OCI-LY3 (cell line): ENCODE data around the gene PARP12.

Source experiments
- H2AFZ ChIP-seq: fragments of 200-600, 300-600 bp; shearing (Covaris generic); 2 replicates; pipeline ENCODE4 v1.6.0; 2014; ENCODE audit warnings: antibody characterized with exemption, low read depth, low read length
- H3K27ac ChIP-seq: fragments of 200-600, 300-600 bp; sonication (generic); 2 replicates; pipeline ENCODE4 v1.5.1; 2014; ENCODE audit warnings: mild to moderate bottlenecking, low read length, moderate library complexity, mixed read lengths
- H3K27me3 ChIP-seq: fragments of 200-600, 300-600 bp; sonication (generic); 2 replicates; pipeline ENCODE4 v1.6.1; 2014; ENCODE audit warnings: low read depth, low read length, mixed read lengths
- H3K36me3 ChIP-seq: fragments of 200-600, 300-600 bp; sonication (generic); replicated peaks from 2 replicates; pipeline ENCODE3; 2014; ENCODE audit warnings: low read depth, low read length, mixed read lengths
- H3K4me1 ChIP-seq: fragments of 300-600, 200-600 bp; sonication (generic); 2 replicates; pipeline ENCODE4 v1.6.1; 2014; ENCODE audit warnings: low read length, mixed read lengths
- H3K4me2 ChIP-seq: fragments of 200-600, 300-600 bp; sonication (generic); 2 replicates; pipeline ENCODE4 v1.6.1; 2014; ENCODE audit warnings: low read length, mixed read lengths
- H3K4me3 ChIP-seq: fragments of 300-600, 200-600 bp; sonication (generic); 2 replicates; pipeline ENCODE4 v1.5.1; 2014; ENCODE audit warnings: antibody characterized with exemption, mild to moderate bottlenecking, low read length, moderate library complexity
- H3K79me2 ChIP-seq: fragments of 300-600, 200-600 bp; shearing (Covaris generic); 2 replicates; pipeline ENCODE4 v1.6.1; 2014; ENCODE audit warnings: mild to moderate bottlenecking, low read length, mixed read lengths
- H3K9ac ChIP-seq: fragments of 300-600, 200-600 bp; shearing (Covaris generic); 2 replicates; pipeline ENCODE4 v1.6.0; 2014; ENCODE audit warnings: mild to moderate bottlenecking, low read length, moderate library complexity
- H3K9me3 ChIP-seq: fragments of 200-600, 300-600 bp; shearing (Covaris generic); 2 replicates; pipeline ENCODE4 v1.6.1; 2014; ENCODE audit warnings: low read length, mixed read lengths; ENCODE audit not compliant: insufficient read depth
- H4K20me1 ChIP-seq: fragments of 200-600, 300-600 bp; sonication (generic); 2 replicates; pipeline ENCODE4 v1.6.1; 2016; ENCODE audit warnings: low read length, mixed read lengths; ENCODE audit not compliant: insufficient read depth
- EZH2phosphoT487 ChIP-seq: fragments of 200-600 bp; shearing (Covaris generic); IDR thresholded peaks from 2 replicates; pipeline ENCODE4 v1.6.1; 2018; ENCODE audit warnings: antibody characterized with exemption, mixed run types, low read depth
- TF ChIP-seq, protein P1 (sequence below): fragments of 200-600, 300-600 bp; sonication (generic); IDR thresholded peaks from 2 replicates; pipeline ENCODE4 v1.5.1; 2014; ENCODE audit warnings: antibody characterized with exemption, low read length, low read depth

The PARP12 gene

DNA sequence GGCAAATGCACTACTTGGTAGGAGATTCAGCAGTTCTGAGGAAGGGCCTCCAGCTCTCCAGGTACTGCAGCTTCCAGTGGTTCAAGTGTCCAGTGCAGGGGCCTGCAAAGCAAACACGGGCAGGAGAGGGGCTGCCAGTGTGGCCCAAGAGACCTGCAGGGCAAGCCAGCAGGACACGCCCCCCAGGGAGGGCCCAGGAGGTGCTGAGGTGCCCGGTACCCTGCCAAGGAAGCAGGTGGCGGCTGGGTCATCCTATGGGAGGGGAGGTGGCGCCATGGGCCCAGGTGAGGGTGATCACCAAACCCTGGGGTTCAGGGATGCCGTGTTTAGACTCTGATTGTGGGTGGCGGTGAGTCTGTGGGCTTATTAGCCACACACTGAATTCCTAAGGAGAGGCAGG, 45.7 kb downstream of the PARP12 start:
- H3K4me2 ChIP-seq: no peak overlapping the region
- TF ChIP-seq EZH2phosphoT487: no peak
- TF ChIP-seq, protein P1, sequence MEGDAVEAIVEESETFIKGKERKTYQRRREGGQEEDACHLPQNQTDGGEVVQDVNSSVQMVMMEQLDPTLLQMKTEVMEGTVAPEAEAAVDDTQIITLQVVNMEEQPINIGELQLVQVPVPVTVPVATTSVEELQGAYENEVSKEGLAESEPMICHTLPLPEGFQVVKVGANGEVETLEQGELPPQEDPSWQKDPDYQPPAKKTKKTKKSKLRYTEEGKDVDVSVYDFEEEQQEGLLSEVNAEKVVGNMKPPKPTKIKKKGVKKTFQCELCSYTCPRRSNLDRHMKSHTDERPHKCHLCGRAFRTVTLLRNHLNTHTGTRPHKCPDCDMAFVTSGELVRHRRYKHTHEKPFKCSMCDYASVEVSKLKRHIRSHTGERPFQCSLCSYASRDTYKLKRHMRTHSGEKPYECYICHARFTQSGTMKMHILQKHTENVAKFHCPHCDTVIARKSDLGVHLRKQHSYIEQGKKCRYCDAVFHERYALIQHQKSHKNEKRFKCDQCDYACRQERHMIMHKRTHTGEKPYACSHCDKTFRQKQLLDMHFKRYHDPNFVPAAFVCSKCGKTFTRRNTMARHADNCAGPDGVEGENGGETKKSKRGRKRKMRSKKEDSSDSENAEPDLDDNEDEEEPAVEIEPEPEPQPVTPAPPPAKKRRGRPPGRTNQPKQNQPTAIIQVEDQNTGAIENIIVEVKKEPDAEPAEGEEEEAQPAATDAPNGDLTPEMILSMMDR: no peak
- H4K20me1 ChIP-seq: no peaks in the 10 kb centered on the region
- H3K4me1 ChIP-seq: no peaks in the 10 kb centered on the region
- H3K27me3 ChIP-seq: peaks cover 39% of the 10 kb centered on the region
- H3K36me3 ChIP-seq: no peaks in the 10 kb centered on the region
- H3K27ac ChIP-seq: no peak overlapping the region
- no peaks in the 10 kb centered on the region for H3K9me3 ChIP-seq
- no peak overlapping the region for H3K9ac ChIP-seq
- H2AFZ ChIP-seq: no peak overlapping the region
- no peak overlapping the region for H3K4me3 ChIP-seq
- no peaks in the 10 kb centered on the region for H3K79me2 ChIP-seq

DNA sequence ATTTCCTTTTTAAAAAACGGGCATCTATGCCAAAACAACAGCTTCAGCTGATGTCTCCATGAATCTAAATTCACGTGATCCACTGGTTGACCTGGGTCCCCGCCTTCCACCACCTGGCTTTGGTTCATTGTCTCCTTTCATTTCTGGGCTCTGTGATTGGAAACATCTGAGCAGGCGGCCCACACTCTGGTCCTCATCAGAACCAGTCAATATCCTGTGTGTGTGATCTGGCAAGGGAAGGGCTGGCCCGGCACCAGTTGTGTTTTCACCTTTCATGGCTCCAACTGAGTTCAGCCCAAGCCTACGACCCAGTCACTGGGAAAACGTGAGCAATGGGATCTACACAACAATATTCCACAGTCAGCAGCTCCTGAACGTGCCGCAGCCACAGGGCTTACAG, 46.2 kb downstream of the PARP12 start:
- H3K27ac ChIP-seq: no peak overlapping the region
- peaks cover 42% of the 10 kb centered on the region for H3K27me3 ChIP-seq
- H2AFZ ChIP-seq: no peak overlapping the region
- no peak overlapping the region for H3K9ac ChIP-seq
- TF ChIP-seq EZH2phosphoT487: no peak
- TF ChIP-seq, protein P1: no peak
- H3K79me2 ChIP-seq: no peaks in the 10 kb centered on the region
- no peaks in the 10 kb centered on the region for H3K36me3 ChIP-seq
- no peak overlapping the region for H3K4me3 ChIP-seq
- H3K4me1 ChIP-seq: no peaks in the 10 kb centered on the region
- no peaks in the 10 kb centered on the region for H3K9me3 ChIP-seq
- H3K4me2 ChIP-seq: no peak overlapping the region
- H4K20me1 ChIP-seq: no peaks in the 10 kb centered on the region

DNA sequence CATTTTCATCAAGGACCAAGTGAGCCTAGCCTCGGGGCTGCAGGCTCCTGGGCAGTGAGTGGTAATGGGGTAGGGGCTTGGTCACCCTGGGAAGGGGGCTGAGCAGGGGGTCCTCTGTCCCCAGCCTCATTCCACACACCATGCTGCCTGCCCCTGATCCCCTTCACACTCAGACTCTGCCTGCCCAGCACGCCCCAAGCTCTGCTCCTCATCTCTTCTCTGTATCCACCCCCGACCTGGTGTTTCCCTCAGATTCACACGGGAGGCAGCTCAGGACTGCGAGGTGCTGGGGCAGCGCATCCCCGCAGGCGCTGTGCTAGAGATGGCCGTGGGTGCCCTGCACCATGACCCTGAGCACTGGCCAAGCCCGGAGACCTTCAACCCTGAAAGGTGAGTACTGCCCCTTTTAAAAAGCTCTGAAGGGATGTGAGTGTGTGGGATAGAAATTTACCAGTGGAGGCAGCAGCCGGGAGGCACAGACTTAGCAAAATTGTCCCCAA, 47.2 kb downstream of the PARP12 start:
- H4K20me1 ChIP-seq: no peaks in the 10 kb centered on the region
- H3K4me1 ChIP-seq: no peaks in the 10 kb centered on the region
- H2AFZ ChIP-seq: no peak overlapping the region
- H3K36me3 ChIP-seq: no peaks in the 10 kb centered on the region
- no peak overlapping the region for H3K4me2 ChIP-seq
- no peak overlapping the region for H3K9ac ChIP-seq
- H3K79me2 ChIP-seq: no peaks in the 10 kb centered on the region
- TF ChIP-seq, protein P1: no peak
- no peak for TF ChIP-seq EZH2phosphoT487
- H3K9me3 ChIP-seq: no peaks in the 10 kb centered on the region
- H3K27me3 ChIP-seq: peaks cover 44% of the 10 kb centered on the region
- no peak overlapping the region for H3K27ac ChIP-seq
- no peak overlapping the region for H3K4me3 ChIP-seq

DNA sequence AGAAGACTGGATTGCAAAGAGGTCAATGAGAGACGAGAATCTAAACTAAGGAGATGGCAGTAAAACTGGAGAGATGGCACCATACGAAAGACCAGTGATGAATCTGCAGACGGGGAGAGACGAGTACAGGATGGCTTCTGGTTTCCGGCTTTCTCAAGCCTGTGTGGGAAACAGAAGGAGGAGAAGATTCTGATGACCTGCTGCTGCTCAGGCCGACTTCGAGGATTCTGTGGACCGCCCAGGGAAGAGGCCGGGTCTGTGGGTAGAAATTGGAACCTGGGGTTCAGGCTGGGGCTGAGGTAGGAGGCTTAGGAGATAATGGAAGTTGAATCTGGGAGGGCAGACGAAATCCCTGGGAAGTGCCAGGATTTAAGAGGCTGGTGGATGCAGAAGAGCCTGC, 48.6 kb downstream of the PARP12 start:
- H3K4me2 ChIP-seq: no peak overlapping the region
- no peak overlapping the region for H3K27ac ChIP-seq
- no peaks in the 10 kb centered on the region for H3K79me2 ChIP-seq
- no peak for TF ChIP-seq EZH2phosphoT487
- TF ChIP-seq, protein P1: no peak
- no peak overlapping the region for H3K9ac ChIP-seq
- no peaks in the 10 kb centered on the region for H4K20me1 ChIP-seq
- no peaks in the 10 kb centered on the region for H3K36me3 ChIP-seq
- H3K9me3 ChIP-seq: no peaks in the 10 kb centered on the region
- H3K4me1 ChIP-seq: no peaks in the 10 kb centered on the region
- no peak overlapping the region for H3K4me3 ChIP-seq
- no peak overlapping the region for H2AFZ ChIP-seq
- H3K27me3 ChIP-seq: peaks cover 42% of the 10 kb centered on the region
